HCT116 (cell line): ENCODE data around the gene PDE10A. TPM values are rescaled to one million over a fixed set of nuclear protein-coding genes. Genes with fewer than 3 reads are reported as not detected.
"Not testable (repeated sequence)": the region's sequence is repeated elsewhere in the genome, so short reads cannot be mapped to it uniquely, and the experiment has no call there.

ENCODE experiments used
- ATAC-seq: fragments of 200-7000 bp; cut with Tn5 transposase; 2 replicates; pipeline ENCODE4 v1.9.1; 2020; ENCODE audit warnings: mild to moderate bottlenecking, moderate library complexity
- BruUV-seq: library from RNA; stranded (reverse); fragments of 400-500 nt; replicated peaks from 2 replicates; lab custom pipeline; 2021; lab: Mats Ljungman, UMichigan
- CTCF ChIA-PET: fragments of 300-600 bp; sonication (Branson Sonifier 250); formaldehyde crosslinking; loops from one replicate; lab custom pipeline; 2021; ENCODE audit warnings: antibody characterized with exemption; lab: Charles Lee
- POLR2A ChIA-PET: fragments of 300-600, 350-600 bp; sonication (Branson Sonifier 250); formaldehyde crosslinking; loops from one replicate; lab custom pipeline; 2021; ENCODE audit warnings: antibody characterized with exemption; lab: Charles Lee
- RAD21 ChIA-PET, 2 experiments: fragments of 300-600 bp; sonication (Branson Sonifier 250); formaldehyde crosslinking; loops; one replicate each; lab custom pipeline; 2023; ENCODE audit warnings: low total read pairs in 2 of 2; ENCODE audit not compliant: uncharacterized antibody in 2 of 2, unreplicated experiment in 2 of 2, low non-redundant PET in 1 of 2; lab: Charles Lee
- DNase-seq: peaks from one replicate; pipeline ENCODE4 v3.0.0-alpha.2; 2010; ENCODE audit warnings: low read depth, low spot score
- H2AFZ ChIP-seq: fragments of 200-600 bp; shearing (Covaris generic), sonication (generic); 2 replicates; pipeline ENCODE4 v1.6.1; 2017; ENCODE audit warnings: low read depth, mixed run types, mixed read lengths, antibody characterized with exemption, low read length; ENCODE audit not compliant: poor library complexity, severe bottlenecking
- H3K27ac ChIP-seq: 2 replicates; pipeline ENCODE4 v1.5.1; 2012; ENCODE audit warnings: low read depth, low read length
- H3K27me3 ChIP-seq: fragments of 200-600 bp; sonication (generic); 2 replicates; pipeline ENCODE4 v1.6.1; 2016; ENCODE audit warnings: mixed run types, low read length, mixed read lengths; ENCODE audit not compliant: insufficient read depth
- H3K36me3 ChIP-seq, 2 experiments: fragments of 200-500 bp in 1 of 2; fragments of 200-600 bp in 1 of 2; sonication (Bioruptor generic) in 1 of 2; sonication (generic) in 1 of 2; 2 replicates each; pipeline versions ENCODE4 v1.5.1 to v1.6.1; 2014 to 2016; ENCODE audit warnings: low read length in 2 of 2, inconsistent platforms in 1 of 2, mixed read lengths in 1 of 2, mixed run types in 1 of 2; ENCODE audit not compliant: insufficient read depth in 2 of 2, control insufficient read depth in 1 of 2
- H3K4me1 ChIP-seq, 2 experiments: fragments of 200-600 bp in 1 of 2; sonication (generic) in 1 of 2; 2 replicates each; pipeline versions ENCODE4 v1.5.1 to v1.6.1; 2012 to 2017; ENCODE audit warnings: low read length in 2 of 2, inconsistent platforms in 1 of 2, mild to moderate bottlenecking in 1 of 2, mixed read lengths in 1 of 2, mixed run types in 1 of 2, moderate library complexity in 1 of 2; ENCODE audit not compliant: insufficient read depth in 2 of 2, control insufficient read depth in 1 of 2
- H3K4me2 ChIP-seq: fragments of 200-600 bp; sonication (generic); 2 replicates; pipeline ENCODE4 v1.6.1; 2017; ENCODE audit warnings: mixed run types, low read length, mixed read lengths
- H3K4me3 ChIP-seq, 2 experiments: fragments of 200-600 bp in 1 of 2; sonication (generic) in 1 of 2; replicated peaks in 1 of 2; 2 replicates each; pipeline ENCODE4 v1.5.1; 2011 to 2016; ENCODE audit warnings: low read length in 2 of 2, control low read depth in 1 of 2, low read depth in 1 of 2, mild to moderate bottlenecking in 1 of 2, mixed read lengths in 1 of 2, mixed run types in 1 of 2
- H3K79me2 ChIP-seq: fragments of 200-600 bp; sonication (generic); 2 replicates; pipeline ENCODE4 v1.6.1; 2017; ENCODE audit warnings: mild to moderate bottlenecking, mixed run types, low read length, moderate library complexity, mixed read lengths; ENCODE audit not compliant: insufficient read depth
- H3K9ac ChIP-seq: fragments of 200-600 bp; sonication (generic); 2 replicates; pipeline ENCODE4 v1.6.1; 2016; ENCODE audit warnings: low read length, mixed read lengths
- H3K9me2 ChIP-seq: fragments of 200-600 bp; sonication (generic), shearing (Covaris generic); 2 replicates; pipeline ENCODE4 v1.6.1; 2017; ENCODE audit warnings: mixed run types, mild to moderate bottlenecking, moderate library complexity; ENCODE audit not compliant: insufficient read depth
- H3K9me3 ChIP-seq, 2 experiments: fragments of 200-500 bp in 1 of 2; fragments of 200-600 bp in 1 of 2; sonication (Bioruptor generic) in 1 of 2; sonication (generic) in 1 of 2; 2 replicates each; pipeline ENCODE4 v1.6.1; 2014 to 2017; ENCODE audit warnings: low read length in 2 of 2, mixed read lengths in 2 of 2, inconsistent platforms in 1 of 2, low read depth in 1 of 2, mild to moderate bottlenecking in 1 of 2, mixed run types in 1 of 2, moderate library complexity in 1 of 2; ENCODE audit not compliant: control insufficient read depth in 1 of 2, insufficient read depth in 1 of 2
- H4K20me1 ChIP-seq: fragments of 200-600 bp; sonication (generic), shearing (Covaris generic); 2 replicates; pipeline ENCODE4 v1.6.1; 2017; ENCODE audit warnings: mixed run types, mild to moderate bottlenecking, moderate library complexity; ENCODE audit not compliant: insufficient read depth
- ATF3 ChIP-seq: IDR thresholded peaks from 2 replicates; pipeline ENCODE4 v1.6.1; 2012
- CEBPB ChIP-seq: IDR thresholded peaks from 2 replicates; pipeline ENCODE4 v1.6.1; 2012; ENCODE audit warnings: low read depth
- CTCF ChIP-seq, 3 experiments: fragments of 200-600 bp in 1 of 3; sonication (generic) in 1 of 3; IDR thresholded peaks in 2 of 3; conservative IDR thresholded peaks in 1 of 3; 2 replicates each; pipeline ENCODE4 v1.5.1; 2012 to 2017; ENCODE audit warnings: low read depth in 2 of 3, low read length in 2 of 3, antibody characterized with exemption in 1 of 3, borderline replicate concordance in 1 of 3, control low read depth in 1 of 3, mild to moderate bottlenecking in 1 of 3, mixed read lengths in 1 of 3, mixed run types in 1 of 3, moderate library complexity in 1 of 3; ENCODE audit not compliant: insufficient read depth in 1 of 3
- EGR1 ChIP-seq: IDR thresholded peaks from 2 replicates; pipeline ENCODE4 v1.6.1; 2012; ENCODE audit warnings: low read depth
- POLR2A ChIP-seq: IDR thresholded peaks from 2 replicates; pipeline ENCODE4 v1.7.0; 2011; ENCODE audit warnings: borderline replicate concordance; ENCODE audit not compliant: insufficient read depth, insufficient read length; ENCODE audit errors: extremely low read depth
- REST ChIP-seq: IDR thresholded peaks from 2 replicates; pipeline ENCODE4 v1.6.1; 2012; ENCODE audit warnings: low read depth
- SIN3A ChIP-seq: IDR thresholded peaks from 2 replicates; pipeline ENCODE4 v1.6.1; 2012; ENCODE audit warnings: low read depth
- SP1 ChIP-seq: IDR thresholded peaks from 2 replicates; pipeline ENCODE4 v1.6.1; 2012; ENCODE audit warnings: low read depth
- YY1 ChIP-seq: IDR thresholded peaks from 2 replicates; pipeline ENCODE4 v1.6.1; 2011; ENCODE audit warnings: low read length, low read depth, moderate library complexity, mild to moderate bottlenecking; ENCODE audit not compliant: insufficient replicate concordance; ENCODE audit errors: extremely low read depth
- ZNF274 ChIP-seq: fragments of 200-500 bp; sonication (Bioruptor generic); IDR thresholded peaks from 2 replicates; pipeline ENCODE4 v1.6.1; 2014; ENCODE audit warnings: mild to moderate bottlenecking, low read depth, low read length, inconsistent platforms
- intact Hi-C: fragments of 100-400 bp; cut with micrococcal nuclease; formaldehyde crosslinking; loops from 2 replicates; pipeline ENCODE4 v1.10.0; 2022
- total RNA-seq: library from RNA; stranded (reverse); gene quantifications from one replicate; pipeline ENCODE4 v1.2.1, GENCODE V29; 2021; ENCODE audit not compliant: unreplicated experiment

Gene PDE10A
- total RNA-seq, 1 experiment from 2014 or later, result 0.37 TPM

GRCh38 chr6:165592947-165593346 lies 70.1 kb downstream of the PDE10A start:
- H3K27ac ChIP-seq, H3K9me3 ChIP-seq, H3K79me2 ChIP-seq, H3K9ac ChIP-seq, H3K27me3 ChIP-seq, CTCF ChIA-PET, BruUV-seq, H3K4me2 ChIP-seq, H2AFZ ChIP-seq, RAD21 ChIA-PET, H3K9me2 ChIP-seq, H4K20me1 ChIP-seq, DNase-seq, intact Hi-C loops, H3K36me3 ChIP-seq, H3K4me3 ChIP-seq, ATAC-seq, H3K4me1 ChIP-seq, POLR2A ChIA-PET: not testable (repeated sequence)

GRCh38 chr6:165588515-165588914 lies 74.5 kb downstream of the PDE10A start:
- no peak overlapping the region for H3K4me2 ChIP-seq
- DNase-seq (no peak), ATAC-seq (no peak)
- no peak overlapping the region for H3K27ac ChIP-seq
- intact Hi-C loops, result no loop called here
- no peaks in the 10 kb centered on the region for H3K9me3 ChIP-seq
- H3K4me3 ChIP-seq, result no peak overlapping the region
- BruUV-seq, result no TSS peak
- H3K36me3 ChIP-seq, result no peaks in the 10 kb centered on the region
- no peak overlapping the region for H3K9ac ChIP-seq
- H3K79me2 ChIP-seq, result no peaks in the 10 kb centered on the region
- ChIA-PET POLR2A (no interaction called here), CTCF (no interaction called here), RAD21 (no interaction called here)
- H3K4me1 ChIP-seq, result no peaks in the 10 kb centered on the region
- no peak overlapping the region for H2AFZ ChIP-seq
- H3K27me3 ChIP-seq, result no peaks in the 10 kb centered on the region
- no peaks in the 10 kb centered on the region for H4K20me1 ChIP-seq
- H3K9me2 ChIP-seq, result no peaks in the 10 kb centered on the region
- TF ChIP-seq EGR1 (no peak), SP1 (no peak), SIN3A (no peak), CTCF (IDR thresholded peaks at IDR 0.05 in 2 of 3, conservative IDR thresholded peaks at IDR 0.05 in 1 of 3; ENCODE audit: borderline replicate concordance in 1 of 3, insufficient read depth in 1 of 3, low read depth in 2 of 3, low read length in 2 of 3) (no peak), POLR2A (no peak), ATF3 (no peak), YY1 (no peak), ZNF274 (no peak), CEBPB (no peak), REST (no peak)
